H1 (cell line): ENCODE results near the gene LRRC19. TPM values are rescaled to one million over a fixed set of nuclear protein-coding genes. Genes with fewer than 3 reads are reported as not detected.

Experiments used
- CTCF ChIA-PET: fragments of 300-600 bp; sonication (Branson Sonifier 250); formaldehyde crosslinking; loops from one replicate; lab custom pipeline; 2021; ENCODE audit not compliant: partially characterized antibody; lab: Charles Lee
- POLR2A ChIA-PET: fragments of 300-600 bp; sonication (Branson Sonifier 250); formaldehyde crosslinking; loops from one replicate; lab custom pipeline; 2021; ENCODE audit warnings: inconsistent platforms; ENCODE audit not compliant: partially characterized antibody; lab: Charles Lee
- DNase-seq, 2 experiments: peaks; one replicate each; pipeline versions ENCODE4 v3.0.0 to v3.0.0-alpha.2; 2010 to 2022; ENCODE audit warnings: low spot score in 2 of 2, low read depth in 1 of 2, mixed read lengths in 1 of 2
- FAIRE-seq: peaks from 2 replicates; lab custom pipeline; 2011; peaks lifted over from hg19 to GRCh38; lab: Jason Lieb, UNC
- H2AFZ ChIP-seq: 2 replicates; pipeline ENCODE4 v1.8.1; 2012; ENCODE audit warnings: low read length, inconsistent platforms
- H2AK5ac ChIP-seq: 2 replicates; pipeline ENCODE4 v1.6.1; 2013; ENCODE audit warnings: low read depth, low read length
- H2BK120ac ChIP-seq: replicated peaks from 2 replicates; pipeline ENCODE3; 2013; ENCODE audit warnings: low read depth, low read length, inconsistent platforms
- H2BK12ac ChIP-seq: 2 replicates; pipeline ENCODE4 v1.6.1; 2013; ENCODE audit warnings: low read depth, low read length
- H2BK15ac ChIP-seq: 2 replicates; pipeline ENCODE4 v1.6.1; 2013; ENCODE audit warnings: low read length
- H2BK20ac ChIP-seq: 2 replicates; pipeline ENCODE4 v1.6.1; 2013; ENCODE audit warnings: low read length
- H2BK5ac ChIP-seq: 2 replicates; pipeline ENCODE4 v1.6.1; 2013; ENCODE audit warnings: low read depth, low read length
- H3K14ac ChIP-seq: 2 replicates; pipeline ENCODE4 v1.6.1; 2013; ENCODE audit warnings: inconsistent platforms; ENCODE audit not compliant: insufficient read length
- H3K18ac ChIP-seq: 2 replicates; pipeline ENCODE4 v1.6.1; 2013; ENCODE audit warnings: low read length; ENCODE audit errors: extremely low read depth
- H3K23ac ChIP-seq: 2 replicates; pipeline ENCODE4 v1.6.1; 2013; ENCODE audit warnings: inconsistent platforms; ENCODE audit not compliant: insufficient read length
- H3K23me2 ChIP-seq: 2 replicates; pipeline ENCODE4 v1.6.1; 2013; ENCODE audit warnings: low read depth, low read length
- H3K27ac ChIP-seq: 2 replicates; pipeline ENCODE4 v1.6.1; 2011; ENCODE audit warnings: low read depth, low read length, inconsistent platforms
- H3K27me3 ChIP-seq, 4 experiments: replicated peaks in 1 of 4; 1 replicate in 1 of 4; 2 replicates in 3 of 4; pipeline versions ENCODE4 v1.6.1 to v1.8.1; 2011 to 2013; ENCODE audit warnings: low read length in 3 of 4, mild to moderate bottlenecking in 3 of 4, inconsistent platforms in 2 of 4, mixed read lengths in 2 of 4, moderate library complexity in 1 of 4; ENCODE audit not compliant: control insufficient read depth in 3 of 4, insufficient read depth in 3 of 4; ENCODE audit errors: extremely low read depth in 1 of 4
- H3K36me3 ChIP-seq, 4 experiments: 2 replicates each; pipeline versions ENCODE4 v1.6.1 to v1.8.1; 2011 to 2013; ENCODE audit warnings: mild to moderate bottlenecking in 4 of 4, low read length in 3 of 4, moderate library complexity in 2 of 4, control low read depth in 1 of 4, inconsistent platforms in 1 of 4; ENCODE audit not compliant: insufficient read depth in 4 of 4, control insufficient read depth in 2 of 4
- H3K4ac ChIP-seq: replicated peaks from 2 replicates; pipeline ENCODE3; 2013; ENCODE audit warnings: low read length, low read depth, mixed read lengths, inconsistent platforms; ENCODE audit not compliant: insufficient read length
- H3K4me1 ChIP-seq, 4 experiments: replicated peaks in 1 of 4; 1 replicate in 1 of 4; 2 replicates in 3 of 4; pipeline versions ENCODE4 v1.6.1 to v1.8.1; 2011 to 2013; ENCODE audit warnings: low read length in 3 of 4, inconsistent platforms in 2 of 4, mixed read lengths in 1 of 4; ENCODE audit not compliant: insufficient read depth in 4 of 4, control insufficient read depth in 3 of 4
- H3K4me2 ChIP-seq, 2 experiments: 2 replicates each; pipeline versions ENCODE4 v1.6.1 to v1.8.1; 2011 to 2013; ENCODE audit warnings: low read depth in 2 of 2, low read length in 2 of 2, control low read depth in 1 of 2, inconsistent platforms in 1 of 2, mild to moderate bottlenecking in 1 of 2; ENCODE audit not compliant: insufficient read depth in 1 of 2
- H3K4me3 ChIP-seq, 4 experiments: fragments of 200-600, 300-600 bp in 1 of 4; sonication (generic), shearing (Covaris generic), sonication (Bioruptor Twin) in 1 of 4; 2 replicates each; pipeline versions ENCODE4 v1.5.1 to v1.8.1; 2011 to 2016; ENCODE audit warnings: low read length in 4 of 4, low read depth in 3 of 4, control low read depth in 2 of 4, inconsistent platforms in 2 of 4, mild to moderate bottlenecking in 2 of 4, mixed read lengths in 1 of 4, moderate library complexity in 1 of 4; ENCODE audit not compliant: insufficient read depth in 2 of 4; ENCODE audit errors: extremely low read depth in 1 of 4
- H3K56ac ChIP-seq: replicated peaks from 2 replicates; pipeline ENCODE3; 2013; ENCODE audit warnings: low read depth, mild to moderate bottlenecking, mixed read lengths, low read length, inconsistent platforms; ENCODE audit not compliant: insufficient read length
- H3K79me1 ChIP-seq: 2 replicates; pipeline ENCODE4 v1.6.1; 2013; ENCODE audit warnings: low read depth, low read length, control low read depth
- H3K79me2 ChIP-seq, 2 experiments: 2 replicates each; pipeline versions ENCODE4 v1.6.1 to v1.8.1; 2012 to 2013; ENCODE audit warnings: low read length in 2 of 2, mild to moderate bottlenecking in 2 of 2, inconsistent platforms in 1 of 2; ENCODE audit not compliant: insufficient read depth in 2 of 2, control insufficient read depth in 1 of 2
- H3K9ac ChIP-seq, 4 experiments: replicated peaks in 1 of 4; 1 replicate in 1 of 4; 2 replicates in 3 of 4; pipeline versions ENCODE4 v1.6.1 to v1.8.1; 2011 to 2013; ENCODE audit warnings: low read depth in 3 of 4, low read length in 3 of 4, control low read depth in 2 of 4, mild to moderate bottlenecking in 2 of 4, moderate library complexity in 2 of 4, inconsistent platforms in 1 of 4; ENCODE audit errors: extremely low read depth in 1 of 4
- H3K9me3 ChIP-seq, 2 experiments: 2 replicates each; pipeline versions ENCODE4 v1.6.1 to v1.8.1; 2012 to 2013; ENCODE audit warnings: mild to moderate bottlenecking in 2 of 2, moderate library complexity in 2 of 2, control low read depth in 1 of 2, inconsistent platforms in 1 of 2, low read depth in 1 of 2, low read length in 1 of 2, mixed read lengths in 1 of 2; ENCODE audit not compliant: insufficient read depth in 2 of 2
- H4K20me1 ChIP-seq, 2 experiments: replicated peaks in 1 of 2; 2 replicates each; pipeline versions ENCODE3 to v1.8.1; 2011 to 2013; ENCODE audit warnings: inconsistent platforms in 2 of 2, low read length in 2 of 2, mild to moderate bottlenecking in 1 of 2; ENCODE audit not compliant: insufficient read depth in 2 of 2, control insufficient read depth in 1 of 2
- H4K5ac ChIP-seq: 2 replicates; pipeline ENCODE4 v1.6.1; 2013; ENCODE audit warnings: low read length, low read depth, mixed read lengths, inconsistent platforms; ENCODE audit not compliant: insufficient read length
- H4K8ac ChIP-seq: 2 replicates; pipeline ENCODE4 v1.8.0; 2013; ENCODE audit warnings: mild to moderate bottlenecking, moderate library complexity, low read length, inconsistent platforms; ENCODE audit not compliant: insufficient read depth; ENCODE audit errors: extremely low read depth
- H4K91ac ChIP-seq: replicated peaks from 2 replicates; pipeline ENCODE3; 2013; ENCODE audit warnings: low read length, mixed read lengths, inconsistent platforms; ENCODE audit not compliant: insufficient read length
- BRCA1 ChIP-seq: IDR thresholded peaks from 2 replicates; pipeline ENCODE4 v1.6.1; 2012; ENCODE audit warnings: low read depth, low read length, improper control_type of control experiment
- CHD1 ChIP-seq: IDR thresholded peaks from 2 replicates; pipeline ENCODE4 v1.6.1; 2012; ENCODE audit warnings: low read depth, low read length, improper control_type of control experiment
- CHD2 ChIP-seq: IDR thresholded peaks from 2 replicates; pipeline ENCODE4 v1.6.1; 2012; ENCODE audit warnings: low read length, improper control_type of control experiment
- CREB1 ChIP-seq: IDR thresholded peaks from 2 replicates; pipeline ENCODE4 v1.6.1; 2012; ENCODE audit warnings: inconsistent platforms
- GABPA ChIP-seq: IDR thresholded peaks from 2 replicates; pipeline ENCODE4 v1.6.1; 2011; ENCODE audit warnings: mild to moderate bottlenecking, low read length, moderate library complexity, borderline replicate concordance; ENCODE audit not compliant: insufficient read depth
- GTF2F1 ChIP-seq: IDR thresholded peaks from 2 replicates; pipeline ENCODE4 v1.6.1; 2012; ENCODE audit warnings: low read depth, low read length, improper control_type of control experiment, borderline replicate concordance
- KDM1A ChIP-seq: fragments of 200-600, 300-600 bp; sonication (generic); IDR thresholded peaks from 2 replicates; pipeline ENCODE4 v1.7.1; 2016; ENCODE audit warnings: mild to moderate bottlenecking, low read length, borderline replicate concordance
- MAFK ChIP-seq: IDR thresholded peaks from 2 replicates; pipeline ENCODE4 v1.6.1; 2012; ENCODE audit warnings: low read depth, mild to moderate bottlenecking, improper control_type of control experiment, low read length
- POLR2AphosphoS5 ChIP-seq: IDR thresholded peaks from 2 replicates; pipeline ENCODE4 v1.6.1; 2011; ENCODE audit warnings: low read depth, low read length
- SP2 ChIP-seq: IDR thresholded peaks from 2 replicates; pipeline ENCODE4 v1.6.1; 2012; ENCODE audit warnings: mild to moderate bottlenecking, low read length, inconsistent platforms
- SP4 ChIP-seq: IDR thresholded peaks from 2 replicates; pipeline ENCODE4 v1.6.1; 2012; ENCODE audit warnings: low read length, inconsistent platforms
- SRF ChIP-seq: IDR thresholded peaks from 2 replicates; pipeline ENCODE4 v1.6.1; 2011; ENCODE audit warnings: mild to moderate bottlenecking, low read depth, low read length, moderate library complexity
- TBP ChIP-seq: IDR thresholded peaks from 2 replicates; pipeline ENCODE4 v1.6.1; 2011; ENCODE audit warnings: low read depth, low read length, improper control_type of control experiment
- TEAD4 ChIP-seq: IDR thresholded peaks from 2 replicates; pipeline ENCODE4 v1.6.1; 2012; ENCODE audit warnings: low read depth, low read length, inconsistent platforms, mixed read lengths
- ZNF274 ChIP-seq: IDR thresholded peaks from 2 replicates; pipeline ENCODE4 v1.7.0; 2012; ENCODE audit warnings: low read length, borderline replicate concordance; ENCODE audit errors: extremely low read depth
- WGBS, 2 experiments: shearing (Covaris generic) in 1 of 2; methylation state at CpG; one replicate each; pipeline versions ENCODE4 v1.1.6 to v1.1.7; 2013 to 2015; ENCODE audit warnings: low lambda C conversion rate in 2 of 2, mixed read lengths in 2 of 2, inconsistent platforms in 1 of 2, low coverage in 1 of 2, missing lambda C conversion rate in 1 of 2; ENCODE audit not compliant: insufficient replicate concordance in 2 of 2, insufficient coverage in 1 of 2, insufficient read length in 1 of 2; ENCODE audit errors: extremely low coverage in 1 of 2, missing lambda C conversion rate in 1 of 2; 5-methylcytosine and 5-hydroxymethylcytosine counted together
- polyA plus RNA-seq, 7 experiments: library from polyadenylated mRNA; depleted of rRNA in 3 of 7; stranded (reverse) in 5 of 7; unstranded in 2 of 7; fragments of >200 nt in 5 of 7; fragments of 200-250 nt in 2 of 7; gene quantifications; 1 replicate in 5 of 7; 2 replicates in 1 of 7; 4 replicates in 1 of 7; pipeline versions ENCODE4 v1.2.1 to v1.2.3, GENCODE V29; 2011 to 2013; ENCODE audit warnings: missing spikeins in 2 of 7, mixed read lengths in 2 of 7
- total RNA-seq: library from RNA; stranded (reverse); fragmentation: NEBNext Ultra II Directional; extraction: Animal tissue kit (Norgen Biotek cat#: 25700); gene quantifications from 2 replicates; pipeline ENCODE4 v1.2.1, GENCODE V29; 2021
- TF ChIP-seq, protein P1 (sequence below): IDR thresholded peaks from 2 replicates; pipeline ENCODE4 v1.6.1; 2011; ENCODE audit warnings: low read depth, mild to moderate bottlenecking, low read length; ENCODE audit not compliant: insufficient read depth

Gene LRRC19
- total and polyA plus RNA-seq, 2 of the 8 experiments (the other 6 are each of a cell fraction or from before 2014, with no cell fraction given) = not detected

DNA sequence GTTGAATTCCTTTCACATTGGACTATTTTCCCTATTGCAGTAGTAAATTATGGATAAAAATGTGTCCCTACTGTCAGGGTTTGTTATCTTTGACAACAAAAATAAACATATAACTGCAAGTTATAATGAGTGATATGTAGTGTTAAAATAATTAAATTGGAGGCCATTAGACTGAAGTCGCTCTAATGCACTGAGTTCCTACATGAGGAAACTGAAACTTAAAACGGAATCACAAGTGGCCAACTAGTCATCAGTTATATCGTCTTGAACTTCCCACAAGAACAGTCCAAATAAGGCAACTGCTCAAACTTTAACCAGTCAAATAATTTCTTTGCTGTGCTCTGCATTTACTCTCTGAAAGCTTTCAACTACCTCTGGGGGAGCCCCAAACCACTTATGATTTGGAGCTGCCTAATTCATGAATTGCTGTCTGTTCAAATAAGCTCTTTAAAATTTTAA is 51.4 kb downstream of the LRRC19 start:
- WGBS, 2 experiments = 85% methylated on average over 3 of the region's 3 CpGs; no CpG with 5 or more reads in 1 of the 2 experiments
- H2BK20ac ChIP-seq = no peak overlapping the region
- DNase-seq (no peak), FAIRE-seq (no peak)
- H2BK5ac ChIP-seq = no peak overlapping the region
- peaks cover 0 to 5% of the 10 kb centered on the region in 2 experiments; a peak in 2 of 4 replicates for H3K79me2 ChIP-seq
- ChIA-PET CTCF (interaction anchor here (1.6 kb wide), 2 partner anchors 9 to 22 kb away, joined by 3 to 7 read pairs; no protein-coding TSS in a partner anchor), POLR2A (interaction anchor here (3.2 kb wide), 1 partner anchor 22 kb away, joined by 21 read pairs; no protein-coding TSS in a partner anchor)
- no peaks in the 10 kb centered on the region for H3K9me3 ChIP-seq
- no peak overlapping the region for H2BK12ac ChIP-seq
- H3K27me3 ChIP-seq = no peaks in the 10 kb centered on the region
- peaks cover 0 to 6% (median 2%) of the 10 kb centered on the region in 4 experiments; a peak in 4 of 7 replicates for H3K4me1 ChIP-seq
- no peaks in the 10 kb centered on the region for H4K20me1 ChIP-seq
- H2BK15ac ChIP-seq = no peak overlapping the region
- no peaks in the 10 kb centered on the region for H3K79me1 ChIP-seq
- H3K36me3 ChIP-seq = no peaks in the 10 kb centered on the region
- H3K56ac ChIP-seq = no peak overlapping the region
- no peak overlapping the region for H4K91ac ChIP-seq
- H3K27ac ChIP-seq = no peak overlapping the region
- H2BK120ac ChIP-seq = no peak overlapping the region
- H3K18ac ChIP-seq = no peak overlapping the region
- H2AK5ac ChIP-seq = no peak overlapping the region
- H3K23me2 ChIP-seq = peaks cover 3% of the 10 kb centered on the region; the same call in 1 of the 2 replicates
- no peak overlapping the region for H3K4ac ChIP-seq
- no peak overlapping the region for H3K14ac ChIP-seq
- H3K4me3 ChIP-seq = no peak overlapping the region
- no peak overlapping the region for H4K5ac ChIP-seq
- no peak overlapping the region for H2AFZ ChIP-seq
- H3K23ac ChIP-seq = no peak overlapping the region
- H3K4me2 ChIP-seq = no peak overlapping the region
- H4K8ac ChIP-seq = no peak overlapping the region
- no peak overlapping the region for H3K9ac ChIP-seq
- TF ChIP-seq CREB1 (no peak), KDM1A (no peak), CHD1 (no peak), SP4 (no peak), TBP (no peak), POLR2AphosphoS5 (no peak), SP2 (no peak), SRF (no peak), CHD2 (no peak), BRCA1 (no peak), GTF2F1 (no peak), ZNF274 (no peak), TEAD4 (no peak), GABPA (no peak), MAFK (no peak)
- TF ChIP-seq, protein P1, sequence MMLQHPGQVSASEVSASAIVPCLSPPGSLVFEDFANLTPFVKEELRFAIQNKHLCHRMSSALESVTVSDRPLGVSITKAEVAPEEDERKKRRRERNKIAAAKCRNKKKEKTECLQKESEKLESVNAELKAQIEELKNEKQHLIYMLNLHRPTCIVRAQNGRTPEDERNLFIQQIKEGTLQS = no peak
